Measurements from ENCODE around the gene PROCR. TPM values are rescaled to one million over a fixed set of nuclear protein-coding genes. Genes with fewer than 3 reads are reported as not detected.
A peak's percentile ranks its signal among the peaks of the same experiment; 100 is the strongest.

Gene PROCR
- total and polyA plus RNA-seq, 9 of the 15 experiments (the other 6 are each of a cell fraction or from before 2014, with no cell fraction given) = 1.6 to 7.1 (median 4.0) TPM

DNA sequence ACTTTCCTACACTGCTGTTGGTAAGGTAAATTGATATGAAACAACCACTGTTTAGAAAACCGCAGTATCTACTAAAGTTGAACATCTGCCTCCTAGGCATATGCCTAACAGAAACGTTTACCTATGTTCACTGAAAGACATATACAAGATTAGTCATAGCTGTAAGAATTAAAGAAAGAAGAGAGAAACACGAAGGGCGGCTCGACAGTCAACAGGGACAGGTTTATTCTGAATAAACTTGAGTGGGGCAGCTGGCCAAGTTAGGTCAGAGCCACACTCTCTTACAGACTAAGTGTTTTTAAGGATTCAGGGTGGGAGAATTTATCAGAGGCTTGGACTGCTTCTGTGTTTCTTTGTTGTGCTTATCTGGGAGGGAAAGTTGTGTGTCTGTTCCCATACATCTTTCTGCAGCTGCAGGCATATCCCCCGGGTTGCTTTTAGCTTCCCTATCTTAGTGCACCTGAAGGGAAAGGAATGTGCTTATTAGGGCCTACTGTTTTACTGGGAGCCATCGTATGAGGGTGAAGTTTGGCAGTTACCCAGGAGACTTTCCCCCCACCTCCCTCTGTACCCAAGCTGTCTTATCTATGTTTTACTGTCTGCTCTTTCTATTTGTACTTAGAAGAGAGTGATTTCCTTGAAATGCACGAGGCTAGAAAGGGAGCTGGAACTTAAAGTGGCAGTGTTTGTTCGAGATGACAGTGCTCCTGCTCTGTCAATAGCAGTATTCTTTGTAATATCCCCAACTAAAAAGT, 20.4 kb downstream of the PROCR start (continued):
- TF ChIP-seq, protein P1, sequence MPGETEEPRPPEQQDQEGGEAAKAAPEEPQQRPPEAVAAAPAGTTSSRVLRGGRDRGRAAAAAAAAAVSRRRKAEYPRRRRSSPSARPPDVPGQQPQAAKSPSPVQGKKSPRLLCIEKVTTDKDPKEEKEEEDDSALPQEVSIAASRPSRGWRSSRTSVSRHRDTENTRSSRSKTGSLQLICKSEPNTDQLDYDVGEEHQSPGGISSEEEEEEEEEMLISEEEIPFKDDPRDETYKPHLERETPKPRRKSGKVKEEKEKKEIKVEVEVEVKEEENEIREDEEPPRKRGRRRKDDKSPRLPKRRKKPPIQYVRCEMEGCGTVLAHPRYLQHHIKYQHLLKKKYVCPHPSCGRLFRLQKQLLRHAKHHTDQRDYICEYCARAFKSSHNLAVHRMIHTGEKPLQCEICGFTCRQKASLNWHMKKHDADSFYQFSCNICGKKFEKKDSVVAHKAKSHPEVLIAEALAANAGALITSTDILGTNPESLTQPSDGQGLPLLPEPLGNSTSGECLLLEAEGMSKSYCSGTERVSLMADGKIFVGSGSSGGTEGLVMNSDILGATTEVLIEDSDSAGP (CRISPR knock-in tag; IDR thresholded peaks at IDR 0.05) = peak; percentile 78
- no peak for TF ChIP-seq RFX5 (IDR thresholded peaks at IDR 0.05; ENCODE audit: low read depth, low read length)
- TF ChIP-seq, protein P2, sequence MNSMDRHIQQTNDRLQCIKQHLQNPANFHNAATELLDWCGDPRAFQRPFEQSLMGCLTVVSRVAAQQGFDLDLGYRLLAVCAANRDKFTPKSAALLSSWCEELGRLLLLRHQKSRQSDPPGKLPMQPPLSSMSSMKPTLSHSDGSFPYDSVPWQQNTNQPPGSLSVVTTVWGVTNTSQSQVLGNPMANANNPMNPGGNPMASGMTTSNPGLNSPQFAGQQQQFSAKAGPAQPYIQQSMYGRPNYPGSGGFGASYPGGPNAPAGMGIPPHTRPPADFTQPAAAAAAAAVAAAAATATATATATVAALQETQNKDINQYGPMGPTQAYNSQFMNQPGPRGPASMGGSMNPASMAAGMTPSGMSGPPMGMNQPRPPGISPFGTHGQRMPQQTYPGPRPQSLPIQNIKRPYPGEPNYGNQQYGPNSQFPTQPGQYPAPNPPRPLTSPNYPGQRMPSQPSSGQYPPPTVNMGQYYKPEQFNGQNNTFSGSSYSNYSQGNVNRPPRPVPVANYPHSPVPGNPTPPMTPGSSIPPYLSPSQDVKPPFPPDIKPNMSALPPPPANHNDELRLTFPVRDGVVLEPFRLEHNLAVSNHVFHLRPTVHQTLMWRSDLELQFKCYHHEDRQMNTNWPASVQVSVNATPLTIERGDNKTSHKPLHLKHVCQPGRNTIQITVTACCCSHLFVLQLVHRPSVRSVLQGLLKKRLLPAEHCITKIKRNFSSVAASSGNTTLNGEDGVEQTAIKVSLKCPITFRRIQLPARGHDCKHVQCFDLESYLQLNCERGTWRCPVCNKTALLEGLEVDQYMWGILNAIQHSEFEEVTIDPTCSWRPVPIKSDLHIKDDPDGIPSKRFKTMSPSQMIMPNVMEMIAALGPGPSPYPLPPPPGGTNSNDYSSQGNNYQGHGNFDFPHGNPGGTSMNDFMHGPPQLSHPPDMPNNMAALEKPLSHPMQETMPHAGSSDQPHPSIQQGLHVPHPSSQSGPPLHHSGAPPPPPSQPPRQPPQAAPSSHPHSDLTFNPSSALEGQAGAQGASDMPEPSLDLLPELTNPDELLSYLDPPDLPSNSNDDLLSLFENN (IDR thresholded peaks at IDR 0.05; ENCODE audit: low read depth in 2 of 2, low read length in 2 of 2) = peak in 1 of 2 experiments; percentile 45; a peak in 1 of 4 replicates
- TF ChIP-seq, protein P3, sequence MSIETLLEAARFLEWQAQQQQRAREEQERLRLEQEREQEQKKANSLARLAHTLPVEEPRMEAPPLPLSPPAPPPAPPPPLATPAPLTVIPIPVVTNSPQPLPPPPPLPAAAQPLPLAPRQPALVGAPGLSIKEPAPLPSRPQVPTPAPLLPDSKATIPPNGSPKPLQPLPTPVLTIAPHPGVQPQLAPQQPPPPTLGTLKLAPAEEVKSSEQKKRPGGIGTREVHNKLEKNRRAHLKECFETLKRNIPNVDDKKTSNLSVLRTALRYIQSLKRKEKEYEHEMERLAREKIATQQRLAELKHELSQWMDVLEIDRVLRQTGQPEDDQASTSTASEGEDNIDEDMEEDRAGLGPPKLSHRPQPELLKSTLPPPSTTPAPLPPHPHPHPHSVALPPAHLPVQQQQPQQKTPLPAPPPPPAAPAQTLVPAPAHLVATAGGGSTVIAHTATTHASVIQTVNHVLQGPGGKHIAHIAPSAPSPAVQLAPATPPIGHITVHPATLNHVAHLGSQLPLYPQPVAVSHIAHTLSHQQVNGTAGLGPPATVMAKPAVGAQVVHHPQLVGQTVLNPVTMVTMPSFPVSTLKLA (conservative IDR thresholded peaks at IDR 0.05) = peak; percentile 70 to 80
- TF ChIP-seq, protein P4, sequence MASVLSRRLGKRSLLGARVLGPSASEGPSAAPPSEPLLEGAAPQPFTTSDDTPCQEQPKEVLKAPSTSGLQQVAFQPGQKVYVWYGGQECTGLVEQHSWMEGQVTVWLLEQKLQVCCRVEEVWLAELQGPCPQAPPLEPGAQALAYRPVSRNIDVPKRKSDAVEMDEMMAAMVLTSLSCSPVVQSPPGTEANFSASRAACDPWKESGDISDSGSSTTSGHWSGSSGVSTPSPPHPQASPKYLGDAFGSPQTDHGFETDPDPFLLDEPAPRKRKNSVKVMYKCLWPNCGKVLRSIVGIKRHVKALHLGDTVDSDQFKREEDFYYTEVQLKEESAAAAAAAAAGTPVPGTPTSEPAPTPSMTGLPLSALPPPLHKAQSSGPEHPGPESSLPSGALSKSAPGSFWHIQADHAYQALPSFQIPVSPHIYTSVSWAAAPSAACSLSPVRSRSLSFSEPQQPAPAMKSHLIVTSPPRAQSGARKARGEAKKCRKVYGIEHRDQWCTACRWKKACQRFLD (CRISPR knock-in tag; IDR thresholded peaks at IDR 0.05) = 0 out of 2 replicates have a peak, but pooled peaks have one; percentile 14
- TF ChIP-seq SRF (CRISPR knock-in tag; IDR thresholded peaks at IDR 0.05) = peak in 1 of 2 experiments; percentile 71; a peak in 1 of 4 replicates
- peak; percentile 52; the same call in 1 of the 2 replicates for TF ChIP-seq LEF1 (IDR thresholded peaks at IDR 0.05)
- TF ChIP-seq, protein P5, sequence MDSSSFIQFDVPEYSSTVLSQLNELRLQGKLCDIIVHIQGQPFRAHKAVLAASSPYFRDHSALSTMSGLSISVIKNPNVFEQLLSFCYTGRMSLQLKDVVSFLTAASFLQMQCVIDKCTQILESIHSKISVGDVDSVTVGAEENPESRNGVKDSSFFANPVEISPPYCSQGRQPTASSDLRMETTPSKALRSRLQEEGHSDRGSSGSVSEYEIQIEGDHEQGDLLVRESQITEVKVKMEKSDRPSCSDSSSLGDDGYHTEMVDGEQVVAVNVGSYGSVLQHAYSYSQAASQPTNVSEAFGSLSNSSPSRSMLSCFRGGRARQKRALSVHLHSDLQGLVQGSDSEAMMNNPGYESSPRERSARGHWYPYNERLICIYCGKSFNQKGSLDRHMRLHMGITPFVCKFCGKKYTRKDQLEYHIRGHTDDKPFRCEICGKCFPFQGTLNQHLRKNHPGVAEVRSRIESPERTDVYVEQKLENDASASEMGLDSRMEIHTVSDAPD (CRISPR knock-in tag; IDR thresholded peaks at IDR 0.05) = no peak
- no peak for TF ChIP-seq RB1 (IDR thresholded peaks at IDR 0.05; ENCODE audit: low read depth)
- TF ChIP-seq RCOR1 (IDR thresholded peaks at IDR 0.05; ENCODE audit: borderline replicate concordance in 1 of 2, low read depth in 2 of 2, low read length in 2 of 2) = peak in 1 of 2 experiments; percentile 25; a peak in 2 of 4 replicates
- TF ChIP-seq MEIS2 (IDR thresholded peaks at IDR 0.05; ENCODE audit: partially characterized antibody) = peak; percentile 47
- TF ChIP-seq PML (IDR thresholded peaks at IDR 0.05; ENCODE audit: low read length) = peak; percentile 73
- TF ChIP-seq L3MBTL2 (IDR thresholded peaks at IDR 0.05) = peak; percentile 75
- TF ChIP-seq CXXC5 (CRISPR knock-in tag; IDR thresholded peaks at IDR 0.05) = 0 out of 2 replicates have a peak, but pooled peaks have one; percentile 0
- TF ChIP-seq HDAC1 (IDR thresholded peaks at IDR 0.05) = 0 out of 4 replicates have a peak, but pooled peaks of 1 of the 2 experiments have one; percentile 48
- TF ChIP-seq GATA2 (CRISPR knock-in tag; IDR thresholded peaks at IDR 0.05) = peak; percentile 80
- peak; percentile 73; the same call in 1 of the 2 replicates for TF ChIP-seq HDAC2 (IDR thresholded peaks at IDR 0.05)
